Urothelium cell line (cell line): ENCODE measurements around the gene NSL1.
A peak's percentile ranks its signal among the peaks of the same experiment; 100 is the strongest.
"Not testable (repeated sequence)": the region's sequence is repeated elsewhere in the genome, so short reads cannot be mapped to it uniquely, and the experiment has no call there.

ENCODE experiments used
- DNase-seq: peaks from one replicate; pipeline ENCODE4 v3.0.0; 2011; ENCODE audit warnings: low spot score, mixed read lengths
- FAIRE-seq: peaks from 2 replicates; lab custom pipeline; 2011; peaks lifted over from hg19 to GRCh38; lab: Jason Lieb, UNC

The NSL1 gene

DNA sequence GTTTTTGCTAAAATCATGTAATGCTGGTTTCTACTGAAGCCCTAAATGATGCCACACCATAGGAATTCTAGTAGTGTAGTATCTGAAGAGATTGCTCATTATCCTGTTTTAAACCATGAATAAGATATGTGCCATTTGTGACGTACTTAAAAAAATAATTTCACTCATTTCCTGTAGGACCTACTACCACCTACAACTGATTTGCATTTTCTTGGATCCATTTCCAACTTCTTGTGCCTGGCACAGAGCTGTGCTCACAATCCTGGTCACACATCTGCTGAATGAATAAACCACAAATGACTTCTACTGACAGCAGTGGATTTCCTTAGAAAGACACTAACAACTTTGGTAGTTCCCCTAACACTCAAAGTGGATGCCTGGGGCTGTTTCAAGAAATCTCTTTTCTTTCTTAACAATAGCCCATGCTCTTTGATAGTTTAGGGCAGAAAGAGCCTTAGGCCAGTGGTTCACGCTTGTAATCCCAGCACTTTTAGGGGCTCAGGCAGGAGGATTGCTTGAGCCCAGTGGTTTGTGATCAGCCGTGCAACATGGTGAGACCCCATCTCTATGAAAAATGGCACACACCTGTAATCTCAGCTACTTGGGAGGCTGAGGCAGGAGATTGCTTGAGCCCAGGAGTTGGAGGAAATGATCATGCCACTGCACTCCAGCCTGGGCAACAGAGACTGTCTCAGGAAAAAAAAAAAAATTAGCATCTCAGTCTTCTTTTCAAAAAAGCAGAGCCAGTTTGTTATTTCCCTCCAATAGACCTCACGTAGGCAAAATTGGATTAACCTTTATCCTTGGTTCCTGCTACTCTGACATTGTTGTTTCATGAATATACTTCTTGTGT is 78.9 kb downstream of the NSL1 start:
- no peak for FAIRE-seq
- DNase-seq = no peak

DNA sequence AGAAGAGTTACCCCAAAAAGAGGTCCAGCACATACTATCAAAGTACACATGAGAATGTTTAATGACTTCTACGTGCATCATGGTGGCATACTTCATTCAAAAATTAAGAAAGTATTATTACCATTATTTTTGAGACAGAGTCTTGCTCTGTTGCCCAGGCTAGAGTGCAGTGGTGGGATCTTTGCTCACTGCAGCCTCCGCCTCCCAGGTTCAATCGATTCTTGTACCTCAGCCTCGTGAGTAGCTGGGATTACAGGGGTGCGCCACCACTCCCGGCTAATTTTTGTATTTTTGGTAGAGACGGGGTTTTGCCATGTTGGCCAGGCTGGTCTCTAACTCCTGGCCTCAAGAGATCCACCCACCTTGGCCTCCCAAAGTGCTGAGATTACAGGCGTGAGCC is 79.6 kb downstream of the NSL1 start:
- FAIRE-seq, DNase-seq: not testable (repeated sequence)

GRCh38 chr1:212710566-212710965 is 81.0 kb downstream of the NSL1 start:
- DNase-seq = no peak
- no peak for FAIRE-seq

GRCh38 chr1:212703991-212704564 is 87.5 kb downstream of the NSL1 start:
- no peak for FAIRE-seq
- no peak for DNase-seq

GRCh38 chr1:212702672-212703071 is 88.9 kb downstream of the NSL1 start:
- DNase-seq (no peak), FAIRE-seq (no peak)

DNA sequence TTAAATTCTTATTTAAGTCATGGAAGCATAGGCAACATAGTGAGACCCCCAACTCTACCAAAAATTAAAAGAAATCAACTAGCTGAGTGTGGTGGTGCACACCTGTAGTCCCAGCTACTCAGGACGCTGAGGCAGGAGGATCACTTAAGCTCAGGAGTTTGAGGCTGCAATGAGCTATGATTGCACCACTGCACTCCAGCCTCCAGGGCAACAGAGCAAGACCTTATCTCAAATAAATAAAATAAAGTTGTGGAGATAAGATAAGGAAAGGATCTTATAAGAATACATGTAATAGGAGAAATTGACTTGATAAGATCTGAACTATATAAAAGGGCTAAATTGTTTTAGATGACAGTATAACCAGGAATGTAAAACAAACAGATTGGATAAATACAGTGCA is 89.7 kb downstream of the NSL1 start:
- no peak for FAIRE-seq
- DNase-seq = no peak

DNA sequence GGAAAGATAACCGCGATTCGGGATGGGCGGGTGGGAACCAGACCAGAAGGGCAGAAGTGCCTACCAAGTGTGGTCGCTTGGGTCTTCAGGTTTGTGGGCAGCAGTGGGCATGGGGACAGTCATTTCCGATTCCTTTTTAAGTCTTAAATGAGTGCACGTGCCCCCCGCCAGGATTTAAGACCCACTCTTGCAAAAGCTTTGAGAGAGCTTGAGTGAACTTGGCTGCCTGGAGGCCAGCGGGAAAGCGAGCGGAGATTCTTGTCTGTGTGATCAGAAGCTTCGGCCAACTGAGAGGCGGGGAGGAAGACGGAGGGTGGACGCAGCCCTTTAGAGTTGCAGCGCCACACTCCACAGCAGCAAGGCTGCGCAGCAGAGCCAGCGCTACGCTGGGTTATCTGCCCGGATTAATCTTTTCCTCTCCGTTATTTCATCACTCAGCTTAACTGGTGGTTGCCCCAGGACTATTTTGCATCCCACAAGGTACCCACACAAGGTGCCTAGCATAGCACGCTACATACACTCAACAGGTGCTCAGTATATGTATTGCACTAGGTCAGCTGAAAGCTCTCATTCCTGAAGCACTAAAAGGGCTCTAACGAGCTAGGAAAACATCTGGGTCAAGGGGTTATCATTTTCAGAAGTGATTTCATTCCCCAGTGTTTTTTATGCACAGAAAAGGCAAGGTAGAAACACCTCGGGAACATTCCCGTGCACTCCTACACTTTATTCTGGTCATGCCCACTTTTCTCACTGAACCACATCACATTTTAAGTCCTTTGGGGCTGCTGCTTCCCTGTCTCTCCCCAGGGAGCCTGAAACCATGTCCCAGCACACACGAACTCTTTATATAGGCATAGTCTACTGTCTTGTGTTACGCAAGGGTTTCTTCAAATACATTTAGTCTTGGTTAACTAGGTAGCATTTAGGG is 90.4 kb downstream of the NSL1 start:
- FAIRE-seq = no peak
- DNase-seq = no peak

- FAIRE-seq (no peak), DNase-seq (peak; percentile 21)
Measured at GRCh38 chr1:212700223-212700891, 91.2 kb downstream of the NSL1 start.

GRCh38 chr1:212699625-212700222 is 91.9 kb downstream of the NSL1 start, which contains the start of gene BATF3:
Gene BATF3 (minus strand): TSS chr1:212699840. CDS start chr1:212699762, 78 bp downstream.
- peak; percentile 53 for DNase-seq
- FAIRE-seq = no peak

DNA sequence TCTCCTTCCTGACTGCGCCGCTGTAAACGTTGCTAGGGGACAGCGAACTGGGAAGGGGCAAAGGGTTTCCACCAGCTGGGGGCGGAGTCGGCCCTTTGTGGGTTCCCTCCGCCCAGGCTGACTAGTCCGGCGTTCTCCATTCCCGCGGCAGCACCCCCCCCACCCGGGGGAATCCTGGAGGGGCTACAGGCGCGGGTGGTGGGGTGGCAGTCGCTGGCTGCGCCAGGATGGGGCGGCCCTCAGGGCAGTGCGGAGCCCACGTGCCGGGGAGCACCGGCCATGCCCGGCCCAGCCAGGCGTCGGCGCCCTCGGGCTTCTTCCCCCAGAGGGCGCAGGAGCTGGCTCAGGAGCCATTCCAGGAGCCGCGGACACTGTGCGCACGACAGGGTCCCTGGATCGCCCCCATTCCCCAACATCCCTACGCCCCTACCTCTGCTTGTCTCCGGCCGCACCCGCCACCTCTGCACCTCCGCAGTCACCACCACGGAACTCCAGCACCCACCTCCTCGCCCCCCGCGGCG is 92.4 kb downstream of the NSL1 start:
- FAIRE-seq (no peak), DNase-seq (peak; percentile 87)

GRCh38 chr1:212698467-212699103 is 93.0 kb downstream of the NSL1 start:
- no peak for DNase-seq
- no peak for FAIRE-seq

- FAIRE-seq = no peak
- DNase-seq = no peak
Measured at GRCh38 chr1:212696721-212697331, 94.8 kb downstream of the NSL1 start.

DNA sequence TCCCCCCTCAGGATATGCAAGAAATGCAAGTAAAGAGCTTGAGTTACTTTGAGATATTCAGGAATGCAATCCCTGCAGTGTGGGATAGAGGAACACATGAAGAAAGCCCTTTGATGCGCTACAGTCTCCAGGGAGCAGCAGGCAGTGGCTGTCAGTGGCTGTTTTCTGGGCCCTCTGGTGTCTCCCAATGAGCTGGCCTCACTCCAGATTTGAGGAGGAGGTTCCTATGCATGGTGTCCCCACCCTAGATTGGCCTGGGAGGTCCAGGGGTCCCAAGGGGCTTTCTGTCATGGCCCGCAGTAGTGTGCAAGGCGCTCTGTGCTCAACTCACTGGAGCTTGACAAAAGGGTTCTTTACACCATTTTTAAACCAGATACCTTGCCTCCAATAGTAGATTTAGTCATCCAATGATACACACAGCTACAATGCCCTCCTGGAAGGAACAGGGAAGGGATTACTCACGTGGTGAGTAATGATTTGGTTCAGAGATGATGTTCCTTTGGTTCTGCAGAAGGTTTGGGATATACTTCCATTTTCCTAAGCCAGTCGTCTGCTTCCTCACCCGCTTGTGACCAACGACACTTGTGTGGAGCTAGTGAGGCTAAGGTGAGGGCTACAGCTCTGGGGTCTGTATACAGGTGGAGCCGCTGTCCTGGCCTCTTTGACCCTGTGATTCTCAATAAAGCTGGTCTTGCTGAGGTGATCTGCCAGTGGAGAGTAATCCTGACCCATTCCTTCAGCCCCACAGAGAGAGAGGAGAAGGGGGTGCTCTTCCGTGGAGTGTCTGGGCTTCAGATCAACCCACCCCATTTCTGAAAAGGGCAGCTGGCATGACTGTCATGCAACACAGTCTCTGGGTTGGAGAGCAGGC is 98.6 kb downstream of the NSL1 start:
- DNase-seq (no peak), FAIRE-seq (no peak)

DNA sequence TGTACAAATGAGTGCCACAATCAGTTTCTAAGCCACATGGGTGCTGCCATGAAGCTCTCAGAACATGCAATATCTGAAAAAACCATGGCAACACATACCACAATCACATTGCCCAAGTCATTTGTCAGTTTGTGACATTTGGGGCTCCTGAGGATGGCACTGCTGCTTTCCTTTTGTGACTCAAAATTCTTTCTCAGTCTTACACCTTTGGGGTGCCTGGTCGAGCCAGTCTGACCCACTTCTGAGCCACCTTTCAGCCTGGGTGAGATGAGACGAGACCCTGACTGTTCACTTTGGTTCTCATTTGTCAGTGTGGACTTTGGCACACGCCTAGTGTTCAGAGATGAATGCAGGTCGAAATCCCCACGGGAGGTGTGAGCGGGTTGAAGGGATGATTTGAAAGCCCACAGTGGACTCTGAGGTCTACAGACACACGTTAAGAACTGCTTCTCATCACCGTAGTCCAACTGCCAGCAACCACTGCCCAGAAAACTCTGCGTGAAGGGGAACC is 100.0 kb downstream of the NSL1 start:
- FAIRE-seq (no peak), DNase-seq (no peak)

- DNase-seq = no peak
Measured at GRCh38 chr1:212690816-212691403, 100.7 kb downstream of the NSL1 start.

DNA sequence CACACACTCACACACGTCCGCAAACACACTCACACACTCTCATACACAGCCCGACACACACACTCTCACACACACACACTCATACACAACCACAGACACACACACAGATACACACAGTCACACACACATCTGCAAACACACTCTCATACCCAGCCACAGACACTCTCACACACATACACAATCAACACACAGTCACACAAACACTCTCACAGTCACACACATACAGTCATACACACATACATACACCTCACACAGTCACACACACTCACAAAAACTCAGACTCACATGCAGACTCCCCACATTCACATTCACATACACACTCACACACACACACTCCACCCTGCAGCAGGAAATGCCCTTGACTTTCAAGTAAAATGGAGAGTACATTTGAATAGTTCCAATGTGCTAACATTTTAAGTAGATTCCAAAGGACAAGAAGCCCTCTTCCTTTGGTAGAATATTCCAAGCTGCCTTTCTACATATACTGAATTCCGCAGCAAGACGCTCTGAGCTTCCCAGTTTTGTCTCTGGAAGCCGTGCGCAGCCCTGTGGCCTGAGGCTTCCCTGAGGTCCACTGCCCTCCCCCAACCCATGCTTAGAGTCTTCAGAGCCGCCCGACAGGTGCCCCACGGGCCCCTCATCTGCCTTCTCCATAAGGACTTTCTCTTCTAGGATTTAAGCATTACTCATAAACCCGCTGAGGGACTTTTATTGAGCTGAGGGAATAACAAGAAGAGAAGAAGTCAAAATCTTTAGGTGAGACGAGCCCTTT is 101.6 kb downstream of the NSL1 start:
- DNase-seq (no peak), FAIRE-seq (no peak)

More at GRCh38 chr1:212690816-212691403, 100.7 kb downstream of the NSL1 start:
- FAIRE-seq = no peak

DNA sequence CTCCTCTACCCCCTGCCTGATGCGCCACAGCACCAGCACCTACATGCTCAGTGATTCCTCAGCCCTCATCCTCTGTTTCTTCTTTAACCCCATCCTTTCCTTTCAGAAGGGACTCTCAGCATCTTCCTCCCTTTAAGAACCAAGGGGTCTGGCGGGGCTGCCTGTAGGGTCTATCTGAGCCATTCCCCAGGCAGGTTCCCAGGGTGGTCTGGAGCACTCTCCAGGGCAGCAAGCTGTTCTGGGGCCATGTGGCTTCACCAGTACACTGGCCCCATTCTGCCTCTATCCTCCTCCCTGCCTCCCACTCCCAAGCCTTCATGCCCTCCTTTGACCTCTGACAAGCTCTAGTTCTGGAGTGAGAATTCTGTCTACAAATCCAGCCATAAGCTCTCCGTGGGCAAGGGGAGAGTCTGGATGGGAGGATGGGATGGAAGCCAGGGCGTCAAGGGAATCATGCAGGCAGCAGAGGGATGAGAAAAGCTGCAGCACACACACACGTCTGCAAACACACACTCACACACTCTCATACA is 102.3 kb downstream of the NSL1 start:
- FAIRE-seq = no peak
- no peak for DNase-seq
